ENCODE measurements around the gene RPP30.

Gene RPP30

DNA sequence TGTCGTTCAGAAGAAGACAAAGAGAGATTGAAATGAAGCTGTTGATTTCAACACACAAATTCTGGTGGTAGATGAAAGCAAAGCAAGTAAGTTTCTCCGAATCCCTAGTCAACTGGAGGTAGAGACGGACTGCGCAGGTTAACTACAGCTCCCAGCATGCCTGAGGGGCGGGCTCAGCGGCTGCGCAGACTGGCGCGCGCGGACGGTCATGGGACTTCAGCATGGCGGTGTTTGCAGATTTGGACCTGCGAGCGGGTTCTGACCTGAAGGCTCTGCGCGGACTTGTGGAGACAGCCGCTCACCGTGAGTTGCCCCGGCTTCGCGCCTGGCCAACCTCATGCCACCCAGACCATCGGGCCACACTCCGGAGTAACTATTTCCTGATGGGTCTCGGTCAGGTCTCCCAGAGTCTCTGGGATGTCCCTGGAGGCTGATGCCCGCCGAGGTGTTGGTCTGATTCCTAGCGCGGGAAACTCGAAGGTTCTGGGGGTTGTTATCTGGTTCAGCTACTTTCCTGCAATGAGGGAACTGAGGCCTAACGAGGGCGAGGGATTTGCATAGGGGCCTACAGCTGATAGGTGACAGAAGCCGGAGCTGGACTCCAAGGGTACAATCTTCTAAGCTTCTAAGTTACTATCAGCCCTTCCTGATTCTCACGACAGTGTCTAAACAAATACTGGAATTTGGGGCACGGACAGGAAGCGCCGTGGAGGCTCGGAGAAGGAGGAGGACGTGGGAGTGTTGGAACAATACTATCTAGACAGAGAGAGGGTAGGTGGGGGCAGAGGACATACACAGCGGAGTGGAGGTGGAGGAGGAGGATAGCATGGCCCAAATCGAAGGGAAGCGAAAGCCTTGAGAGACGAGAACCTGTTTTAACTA is at the start of gene RPP30:
RPP30 (plus strand) TSS at position 209 of the 882 bp plus-strand sequence; CDS start at position 222, 13 bp downstream.
- DNase-seq: peak; percentile 21 to 65

GRCh38 chr10:90822508-90822907 is 49.3 kb upstream of the RPP30 start:
- no peak for DNase-seq

DNA sequence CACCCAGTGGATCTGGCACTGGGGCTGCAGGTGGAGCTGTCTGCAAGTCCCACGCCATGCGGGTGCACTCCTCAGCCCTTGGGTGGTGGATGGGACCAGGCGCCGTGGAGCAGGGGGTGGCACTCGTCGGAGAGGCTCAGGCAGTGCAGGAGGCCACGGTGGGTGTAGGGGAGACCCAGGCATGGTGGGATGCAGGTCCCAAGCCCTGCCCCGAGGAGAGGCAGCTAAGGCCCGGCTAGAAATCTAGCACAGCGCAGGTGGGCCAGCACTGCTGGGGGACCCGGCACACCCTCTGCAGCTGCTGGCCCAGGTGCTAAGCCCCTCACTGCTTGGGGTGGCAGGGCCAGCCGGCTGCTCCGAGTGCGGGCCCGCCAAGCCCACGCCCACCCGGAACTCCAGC is 39.7 kb upstream of the RPP30 start:
- DNase-seq: no peak

DNA sequence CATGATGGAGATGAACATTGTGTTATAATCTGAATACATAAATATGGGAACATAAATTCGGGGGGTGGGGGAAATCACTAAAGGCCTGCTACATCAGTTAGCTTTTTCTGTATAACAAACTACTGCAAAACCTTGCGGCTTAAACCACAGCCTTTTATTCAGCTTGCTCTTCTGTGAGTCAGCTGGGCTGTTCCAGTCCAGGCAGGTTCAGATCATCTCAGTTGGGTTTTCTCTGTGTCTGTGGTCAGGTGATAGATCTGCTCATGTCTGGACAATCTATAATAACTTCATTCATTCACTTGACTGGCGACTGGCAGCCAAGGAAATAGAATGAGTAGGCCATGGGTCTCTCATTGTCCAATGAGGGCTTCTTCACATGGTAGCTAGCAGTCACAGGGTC is 37.4 kb upstream of the RPP30 start:
- DNase-seq: no peak

DNA sequence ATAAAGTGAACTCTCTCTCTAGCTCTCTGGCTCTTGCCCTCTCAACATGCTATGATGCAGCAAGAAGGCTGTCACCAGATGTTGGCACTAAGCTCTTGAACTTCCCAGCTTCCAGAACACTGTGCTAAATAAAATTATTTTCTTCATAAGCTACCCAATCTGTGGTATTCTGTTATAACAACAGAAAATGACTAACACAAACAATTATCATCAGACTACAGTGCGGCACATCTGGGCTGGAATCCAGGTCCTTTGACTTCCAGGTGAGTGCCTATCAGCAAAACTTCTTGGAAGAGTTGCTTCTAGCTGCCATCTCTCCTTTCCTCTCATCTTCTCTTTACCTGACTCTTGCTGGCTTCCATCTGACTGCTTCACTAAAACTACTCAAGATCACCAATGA is 34.3 kb upstream of the RPP30 start:
- no peak for DNase-seq

DNA sequence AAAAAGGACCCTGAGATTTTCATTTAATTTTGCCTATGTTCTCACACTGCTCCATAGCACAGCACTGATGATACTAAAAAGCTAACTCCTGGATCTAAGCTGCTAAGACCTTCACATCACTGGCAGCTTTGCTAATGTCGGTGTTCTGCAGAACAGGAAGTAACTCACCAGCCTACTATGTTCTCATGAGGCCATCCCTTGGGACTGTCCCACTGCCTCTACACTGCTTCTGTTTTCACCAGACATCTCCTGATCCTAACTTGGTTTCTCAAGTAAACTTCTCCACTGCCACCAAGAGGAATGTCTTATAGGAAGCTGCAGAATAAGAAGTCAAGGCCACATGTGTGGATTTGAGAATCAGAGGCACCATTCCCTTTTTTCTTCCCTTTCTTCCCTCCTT is 29.0 kb upstream of the RPP30 start:
- no peak for DNase-seq

- DNase-seq: no peak
These were observed 26.0 kb upstream of the RPP30 start for GRCh38 chr10:90845726-90846125.

DNA sequence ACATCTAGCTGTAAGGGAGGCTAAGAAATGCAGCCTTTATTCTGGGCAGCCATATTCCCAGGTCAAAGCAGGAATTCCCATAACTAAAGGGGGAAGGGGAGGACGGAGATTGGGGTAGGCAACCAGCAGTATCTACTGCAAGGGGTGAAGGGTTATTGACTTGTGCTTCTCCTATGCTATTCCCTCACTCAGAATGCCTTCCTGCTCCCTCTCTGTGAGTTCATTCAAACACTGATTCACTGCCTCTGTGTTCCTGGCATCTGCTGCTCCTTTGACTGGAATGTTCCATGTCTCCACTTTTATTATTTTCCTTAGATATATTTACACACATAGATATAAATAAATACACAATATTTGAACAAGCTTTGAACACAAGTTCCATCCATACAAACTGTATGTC is 25.0 kb upstream of the RPP30 start:
- DNase-seq: no peak

DNA sequence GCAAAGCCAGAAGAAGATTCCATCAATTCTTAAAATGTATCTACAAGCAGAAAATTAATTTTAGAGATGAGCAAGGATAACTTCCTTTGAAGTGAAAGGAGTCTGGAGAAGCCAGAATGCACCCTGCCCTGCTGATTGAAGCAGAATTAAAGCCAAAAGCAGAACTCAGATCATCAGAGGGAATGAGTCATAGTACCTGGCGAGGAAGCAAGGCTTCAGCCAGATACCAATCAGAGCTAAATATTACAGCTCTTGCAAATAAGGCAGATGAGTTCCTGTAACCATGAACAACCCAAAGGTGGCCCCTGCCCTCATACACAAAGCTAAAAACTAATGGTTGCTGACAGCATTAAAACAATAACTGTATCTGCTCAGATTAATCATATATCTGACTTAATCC is 24.3 kb upstream of the RPP30 start:
- no peak for DNase-seq

GRCh38 chr10:90849956-90850749 is 21.6 kb upstream of the RPP30 start:
- DNase-seq: no peak

- no peak for DNase-seq
These were observed 16.6 kb upstream of the RPP30 start for GRCh38 chr10:90855126-90855525.

DNA sequence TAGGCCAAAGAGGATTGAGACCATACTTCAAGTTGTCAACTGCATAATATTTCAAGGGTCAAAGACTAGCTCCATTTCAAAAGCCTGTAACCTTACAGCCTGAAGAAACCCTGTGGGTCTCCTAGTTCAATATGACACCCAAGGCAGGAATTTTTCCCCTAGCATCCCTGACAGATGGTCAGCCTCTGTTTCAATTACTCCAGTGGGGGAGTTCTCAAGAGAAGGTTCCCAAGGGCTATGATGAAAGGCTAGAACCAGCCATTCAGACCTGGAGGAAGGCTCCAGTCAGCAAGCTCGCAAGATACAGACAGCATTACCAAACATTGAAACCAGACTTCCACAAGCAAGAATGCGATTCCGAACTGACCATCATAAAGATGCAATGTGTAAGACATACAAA is 15.5 kb upstream of the RPP30 start:
- peak in 1 of 2 experiments; percentile 38 for DNase-seq

DNA sequence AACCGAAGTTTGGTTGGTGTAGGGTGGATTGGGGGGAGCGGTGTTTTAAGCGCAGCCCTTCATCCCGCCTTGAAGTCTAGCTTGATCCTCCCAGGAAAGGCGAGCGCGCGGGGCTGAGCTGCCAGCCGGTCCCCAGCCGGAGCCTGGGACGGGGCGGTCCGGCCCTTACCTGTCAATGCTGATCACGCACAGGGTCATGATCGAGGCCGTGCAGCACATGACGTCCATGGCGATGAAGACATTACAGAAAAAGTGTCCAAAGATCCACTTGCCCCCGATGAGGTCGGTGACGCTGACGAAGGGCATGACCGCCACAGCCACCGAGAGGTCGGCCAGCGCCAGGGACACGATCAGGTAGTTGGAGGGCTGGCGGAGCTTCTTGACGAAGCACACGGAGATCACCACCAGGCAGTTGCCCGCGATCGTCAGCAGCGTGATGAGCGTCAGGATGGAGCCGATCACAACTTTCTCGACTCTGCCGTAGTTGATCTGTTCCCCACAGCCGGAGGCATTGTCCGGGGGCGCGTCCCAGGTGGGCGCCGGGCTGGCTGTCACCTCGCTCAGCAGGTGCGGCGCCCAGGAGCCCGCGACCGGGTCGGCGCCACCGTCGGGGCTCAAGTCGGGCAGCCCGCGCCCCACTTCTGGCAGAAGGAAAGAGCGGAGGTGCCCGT is 14.7 kb upstream of the RPP30 start:
- no peak for DNase-seq

DNA sequence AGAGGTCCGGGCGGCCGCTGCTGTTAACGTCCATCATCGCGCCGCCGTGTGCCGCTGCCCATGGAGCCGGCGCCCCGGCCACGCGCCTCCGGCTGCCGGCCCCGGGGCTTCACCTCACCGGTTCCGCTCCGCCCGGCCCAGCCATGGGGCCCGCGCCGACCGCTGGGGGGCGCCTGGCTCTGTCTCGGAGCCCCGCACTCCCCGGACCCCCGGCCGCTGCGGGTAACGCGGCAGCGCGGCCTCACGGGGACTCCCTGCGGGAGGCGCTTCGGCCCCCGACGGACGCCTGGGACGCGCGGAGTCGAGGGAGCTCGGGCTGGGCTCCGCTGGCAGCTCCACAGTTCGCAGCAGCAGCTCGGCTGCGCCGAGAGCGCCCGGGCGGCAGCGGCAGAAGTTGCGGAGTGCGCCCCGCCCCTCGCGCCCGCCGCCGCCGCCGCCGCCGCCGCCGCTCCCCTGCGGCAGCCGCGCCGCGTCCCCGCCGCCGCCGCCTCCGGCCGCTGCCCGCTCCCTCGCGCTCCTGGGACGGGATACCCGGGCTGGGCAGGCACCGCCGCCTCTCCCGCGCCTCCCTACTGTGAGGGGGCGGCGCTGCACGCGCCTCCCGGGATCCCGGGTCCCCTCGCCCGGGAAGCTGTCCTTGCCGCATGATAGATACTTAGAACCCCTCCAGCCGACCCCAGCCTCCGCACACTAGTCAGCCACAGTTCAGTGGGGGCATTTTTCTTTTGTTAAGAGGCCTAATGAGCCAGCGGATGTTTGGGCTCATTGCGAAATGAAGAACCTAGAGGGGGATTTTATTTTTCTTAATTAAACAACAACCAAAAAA is 13.9 kb upstream of the RPP30 start, which contains the start of gene HTR7:
HTR7 (minus strand) TSS at position 405 of the 826 bp plus-strand sequence; CDS start at position 37, 368 bp downstream.
- peak in 1 of 2 experiments; percentile 8 for DNase-seq

DNA sequence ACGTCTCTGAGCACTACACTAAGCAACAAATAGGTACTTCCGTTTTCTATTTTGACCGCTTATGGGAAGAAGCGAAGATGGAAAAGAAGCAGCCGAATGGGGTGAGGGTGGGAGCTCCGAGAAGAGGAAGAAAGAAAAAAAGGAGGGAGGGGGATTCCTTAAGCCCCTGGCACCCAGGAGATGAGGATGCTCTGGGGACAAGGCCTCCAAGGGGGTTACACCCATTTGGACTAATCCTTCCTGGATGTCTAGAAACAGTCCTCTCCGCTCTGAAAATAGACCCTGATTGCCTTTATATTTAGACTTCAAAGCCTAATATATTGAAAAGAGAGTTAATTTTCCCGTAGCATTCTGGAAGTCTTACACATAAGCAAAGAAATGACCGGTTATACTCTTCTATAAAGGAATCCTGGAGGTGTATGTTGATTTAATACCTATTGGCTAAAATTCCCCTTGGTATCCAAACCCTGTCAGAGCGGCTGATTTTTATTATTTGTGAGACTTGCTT is 13.3 kb upstream of the RPP30 start:
- no peak for DNase-seq

- no peak for DNase-seq
These were observed 12.4 kb upstream of the RPP30 start for GRCh38 chr10:90859321-90859751.

DNA sequence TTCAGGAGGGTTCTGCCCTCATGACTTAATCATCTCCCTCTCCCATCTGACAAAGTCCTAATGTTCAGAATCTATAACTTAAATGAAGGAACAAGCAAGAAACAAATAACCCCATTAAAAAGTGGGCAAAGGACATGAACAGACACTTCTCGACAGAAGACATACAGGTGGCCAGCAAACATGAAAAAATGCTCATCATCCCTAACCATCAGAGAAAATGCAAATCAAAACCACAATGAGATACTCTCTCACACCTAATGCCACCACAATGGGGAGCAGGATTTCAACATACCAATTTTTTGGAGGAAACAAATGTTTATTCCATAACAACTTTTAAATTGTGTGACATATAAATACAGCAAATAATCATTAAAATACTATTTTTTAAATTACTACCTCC is 11.0 kb upstream of the RPP30 start:
- no peak for DNase-seq

DNA sequence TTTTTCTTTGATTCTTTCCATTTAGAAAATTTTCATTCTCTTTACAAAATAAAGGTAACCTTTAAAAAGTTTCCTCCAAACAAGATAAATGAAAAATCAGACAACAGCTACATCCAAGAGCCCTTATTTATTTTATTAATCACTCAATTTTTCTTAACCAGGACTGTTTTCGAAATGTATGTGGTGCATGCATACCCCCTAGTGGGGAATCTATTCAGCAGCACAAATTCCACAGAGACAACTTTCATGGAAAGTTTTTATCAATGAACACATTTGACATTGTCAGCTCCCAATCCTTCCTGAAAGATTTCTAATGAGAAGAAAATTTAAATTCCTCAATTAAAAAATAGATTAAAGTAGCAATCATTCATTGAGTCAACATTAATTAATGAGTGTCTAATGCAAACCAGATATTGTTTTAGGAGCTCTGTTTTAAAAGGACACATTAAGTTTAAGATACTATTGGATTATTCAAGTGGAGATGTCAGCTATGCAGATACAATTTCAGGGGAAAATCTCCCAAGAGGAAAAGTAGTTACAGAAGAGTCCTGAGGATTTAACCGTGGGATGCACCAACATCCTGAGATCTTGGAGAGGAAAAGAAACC is 8.8 kb upstream of the RPP30 start:
- DNase-seq: peak in 1 of 2 experiments; percentile 2

DNA sequence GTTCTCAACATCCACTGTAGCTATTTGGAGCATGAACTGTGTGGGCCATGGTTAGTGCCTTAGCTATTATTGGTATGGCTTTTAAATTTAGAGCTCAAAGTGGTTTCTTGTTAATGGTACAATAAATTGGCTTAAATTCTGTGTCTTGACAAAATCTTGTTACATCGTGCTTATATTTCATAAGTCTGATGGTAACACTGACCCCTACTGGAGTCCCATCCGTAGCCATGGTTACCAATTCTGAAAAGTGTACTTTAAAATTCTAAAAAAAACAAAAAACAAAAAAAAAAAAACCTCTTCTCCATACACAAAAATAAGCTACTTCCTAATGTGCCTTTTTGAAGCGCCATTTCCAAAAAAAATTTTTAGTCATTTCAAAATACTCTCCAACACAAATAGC is 6.4 kb upstream of the RPP30 start:
- DNase-seq: no peak

DNA sequence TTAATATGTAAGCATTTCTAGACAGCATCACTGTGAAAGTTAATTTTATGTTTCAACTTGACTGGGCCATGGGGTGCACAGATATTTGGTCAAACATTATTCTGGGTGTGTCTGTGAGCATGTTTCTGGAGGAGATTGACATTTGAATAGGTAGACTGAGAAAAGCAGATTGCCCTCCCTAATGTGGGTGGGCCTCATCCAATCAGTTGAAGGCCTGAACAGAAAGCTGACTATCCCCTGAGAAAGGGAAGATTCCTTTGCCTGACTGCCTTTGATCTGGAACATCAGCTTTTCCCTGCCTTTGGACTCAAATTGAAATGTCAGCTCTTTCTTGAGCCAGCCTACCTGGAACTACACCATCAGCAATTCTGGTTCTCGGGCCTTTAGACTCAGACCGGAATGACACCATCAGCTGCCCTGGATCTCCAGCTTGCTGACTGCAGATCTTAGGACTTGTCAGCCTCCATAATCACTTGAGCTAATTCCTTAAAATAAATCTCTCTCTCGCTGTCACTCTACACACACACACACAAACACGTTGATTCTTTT is 5.7 kb upstream of the RPP30 start:
- no peak for DNase-seq

GRCh38 chr10:90871279-90871765 is 452 bp upstream of the RPP30 start:
- DNase-seq: peak; percentile 29 to 71

Data from NCI-H524 (cell line).